Testis (tissue), 2 donors: ENCODE measurements around the gene TSKU.

Experiments
- POLR2A ChIP-seq: fragments of 450-650 bp; IDR thresholded peaks from one replicate; pipeline ENCODE4 v1.6.1; 2017; ENCODE audit warnings: antibody characterized with exemption, mild to moderate bottlenecking, moderate library complexity
- TF ChIP-seq, protein P1 (sequence below), 3 experiments: fragments of 450-650 bp in 2 of 3; fragments of 200-600 bp in 1 of 3; sonication (generic) in 1 of 3; IDR thresholded peaks; one replicate each; pipeline ENCODE4 v1.5.1; 2016 to 2019; ENCODE audit warnings: antibody characterized with exemption in 3 of 3, mild to moderate bottlenecking in 2 of 3, moderate library complexity in 1 of 3

DNA sequence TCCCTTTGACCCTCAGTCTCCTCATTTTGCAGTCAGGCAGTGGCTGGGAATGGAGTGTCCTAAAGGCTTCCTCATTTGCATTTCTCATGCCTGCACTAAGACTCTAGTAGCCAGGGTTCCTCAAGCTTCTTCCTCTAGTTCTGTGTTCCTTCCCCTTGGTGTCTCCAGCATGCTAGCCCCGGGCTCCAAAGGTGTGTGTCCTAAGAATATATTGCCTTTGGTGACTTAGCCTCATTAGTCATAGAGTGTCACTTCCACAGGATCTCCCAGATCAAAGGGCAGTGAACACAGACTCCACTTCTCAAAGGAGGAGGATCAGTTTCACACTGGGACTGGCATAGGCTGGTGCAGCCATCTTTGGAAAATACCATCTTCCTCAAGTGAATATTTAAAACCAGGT lies 56.2 kb downstream of the TSKU start:
- TF ChIP-seq, protein P1, sequence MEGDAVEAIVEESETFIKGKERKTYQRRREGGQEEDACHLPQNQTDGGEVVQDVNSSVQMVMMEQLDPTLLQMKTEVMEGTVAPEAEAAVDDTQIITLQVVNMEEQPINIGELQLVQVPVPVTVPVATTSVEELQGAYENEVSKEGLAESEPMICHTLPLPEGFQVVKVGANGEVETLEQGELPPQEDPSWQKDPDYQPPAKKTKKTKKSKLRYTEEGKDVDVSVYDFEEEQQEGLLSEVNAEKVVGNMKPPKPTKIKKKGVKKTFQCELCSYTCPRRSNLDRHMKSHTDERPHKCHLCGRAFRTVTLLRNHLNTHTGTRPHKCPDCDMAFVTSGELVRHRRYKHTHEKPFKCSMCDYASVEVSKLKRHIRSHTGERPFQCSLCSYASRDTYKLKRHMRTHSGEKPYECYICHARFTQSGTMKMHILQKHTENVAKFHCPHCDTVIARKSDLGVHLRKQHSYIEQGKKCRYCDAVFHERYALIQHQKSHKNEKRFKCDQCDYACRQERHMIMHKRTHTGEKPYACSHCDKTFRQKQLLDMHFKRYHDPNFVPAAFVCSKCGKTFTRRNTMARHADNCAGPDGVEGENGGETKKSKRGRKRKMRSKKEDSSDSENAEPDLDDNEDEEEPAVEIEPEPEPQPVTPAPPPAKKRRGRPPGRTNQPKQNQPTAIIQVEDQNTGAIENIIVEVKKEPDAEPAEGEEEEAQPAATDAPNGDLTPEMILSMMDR (IDR thresholded peaks at IDR 0.05), result no peak
- no peak for TF ChIP-seq POLR2A
